ENCODE measurements around the gene APBA3.

The APBA3 gene

DNA sequence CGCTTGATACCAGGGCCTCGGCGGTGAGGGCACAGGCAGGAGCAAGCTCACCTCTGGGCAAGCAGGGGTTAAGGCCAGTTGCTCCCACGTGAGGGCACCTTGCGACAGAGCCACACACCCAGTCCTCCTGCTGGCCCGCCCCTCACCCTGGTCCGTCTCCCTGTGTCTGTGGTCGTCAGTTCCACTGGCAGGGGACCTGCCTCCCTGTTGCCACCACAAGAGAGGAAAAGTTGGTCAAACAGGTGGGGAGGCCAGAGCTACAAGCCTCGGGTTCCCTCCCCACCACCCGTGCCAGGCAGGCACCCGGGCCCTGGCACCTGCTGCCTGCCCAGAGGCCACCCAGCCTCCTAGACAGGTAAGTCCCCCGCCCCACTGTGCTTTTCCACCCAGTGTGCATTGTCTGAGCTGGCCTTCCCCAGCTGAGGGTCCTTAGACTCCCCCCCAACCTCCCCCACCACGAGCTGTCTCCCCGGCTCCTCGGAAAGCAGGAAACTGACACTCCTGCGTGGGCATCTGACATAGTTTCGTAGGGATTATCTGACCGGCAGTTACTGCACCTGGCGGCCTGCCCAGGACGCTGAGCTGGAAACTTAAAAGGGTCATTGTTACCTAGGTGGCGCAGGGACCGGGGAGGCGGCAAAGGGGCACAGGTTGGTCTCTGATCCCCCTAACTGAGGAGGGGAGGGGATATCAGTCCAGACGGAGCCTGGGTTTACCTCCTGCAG, 53.1 kb downstream of the APBA3 start, which contains the start of gene TJP3:
TSS of gene TJP3 (plus strand) at position 178 of the 725 bp plus-strand sequence. CDS start 20,049 bp downstream, outside the sequence.
- TF ChIP-seq ZNF274 (IDR thresholded peaks at IDR 0.05; ENCODE audit: low read depth, low read length) (no peak), SUZ12 (IDR thresholded peaks at IDR 0.05; ENCODE audit: extremely low read depth, insufficient read depth, insufficient read length) (no peak), YY1 (IDR thresholded peaks at IDR 0.05; ENCODE audit: insufficient read depth, insufficient read length) (no peak)
- DNase-seq (ENCODE audit: low read depth, low spot score): no peak
- H3K27me3 ChIP-seq (ENCODE audit: insufficient read depth, insufficient read length): peaks cover 17% of the 10 kb centered on the region
- H3K36me3 ChIP-seq (ENCODE audit: insufficient read depth, insufficient read length, low read length): no peaks in the 10 kb centered on the region
- H3K9ac ChIP-seq (ENCODE audit: insufficient read length, low read depth): peak within 1 kb of the TSS; percentile 42
- peak within 1 kb of the TSS; percentile 6 for H3K4me3 ChIP-seq (ENCODE audit: insufficient read length, low read depth)
- H3K9me3 ChIP-seq (ENCODE audit: insufficient read depth, low read length): no peaks in the 10 kb centered on the region
- peaks cover 18% of the 10 kb centered on the region for H3K4me1 ChIP-seq (ENCODE audit: insufficient read depth, insufficient read length)

DNA sequence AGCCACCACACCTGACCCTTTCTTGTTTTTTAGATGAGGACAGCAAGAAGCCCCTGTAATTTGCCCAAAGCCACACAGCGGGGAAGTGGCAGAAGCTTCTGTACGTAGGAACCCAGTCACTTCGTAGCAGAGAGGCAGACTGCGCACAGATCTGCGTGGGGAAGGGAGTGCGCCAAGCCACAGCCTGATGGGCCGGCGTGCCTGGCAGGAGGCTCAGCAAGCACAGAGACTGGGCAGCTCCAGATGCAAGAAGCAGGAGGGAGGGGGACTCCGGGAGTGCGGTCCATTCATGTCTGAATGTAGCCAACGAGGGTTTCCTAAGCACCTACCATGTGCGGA, 53.7 kb downstream of the APBA3 start:
- peak overlapping the region; percentile 42 for H3K9ac ChIP-seq (ENCODE audit: insufficient read length, low read depth)
- TF ChIP-seq YY1 (IDR thresholded peaks at IDR 0.05; ENCODE audit: insufficient read depth, insufficient read length) (no peak), ZNF274 (IDR thresholded peaks at IDR 0.05; ENCODE audit: low read depth, low read length) (no peak), SUZ12 (IDR thresholded peaks at IDR 0.05; ENCODE audit: extremely low read depth, insufficient read depth, insufficient read length) (no peak)
- DNase-seq (ENCODE audit: low read depth, low spot score): no peak

DNA sequence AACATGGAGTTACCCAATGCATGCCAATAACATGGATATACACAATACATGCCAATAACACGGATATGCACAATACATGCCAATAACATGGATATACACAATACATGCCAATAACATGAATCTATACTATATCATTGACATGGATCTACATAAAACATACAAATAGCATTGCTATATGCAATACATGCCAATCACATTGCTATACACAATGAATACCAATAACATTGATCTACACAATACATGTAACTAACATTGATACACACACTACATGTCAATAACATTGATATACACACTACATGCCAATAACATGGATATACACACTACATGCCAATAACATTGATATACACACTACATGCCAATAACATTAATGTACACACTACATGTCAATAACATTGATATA, 60.3 kb downstream of the APBA3 start:
- TF ChIP-seq YY1 (IDR thresholded peaks at IDR 0.05; ENCODE audit: insufficient read depth, insufficient read length): no peak
- TF ChIP-seq ZNF274 (IDR thresholded peaks at IDR 0.05; ENCODE audit: low read depth, low read length): no peak
- no peak for TF ChIP-seq SUZ12 (IDR thresholded peaks at IDR 0.05; ENCODE audit: extremely low read depth, insufficient read depth, insufficient read length)
- H3K9ac ChIP-seq (ENCODE audit: insufficient read length, low read depth): no peak overlapping the region
- no peaks in the 10 kb centered on the region for H3K9me3 ChIP-seq (ENCODE audit: insufficient read depth, low read length)
- peaks cover 21% of the 10 kb centered on the region for H3K4me1 ChIP-seq (ENCODE audit: insufficient read depth, insufficient read length)
- DNase-seq (ENCODE audit: low read depth, low spot score): no peak
- no peaks in the 10 kb centered on the region for H3K27me3 ChIP-seq (ENCODE audit: insufficient read depth, insufficient read length)
- H3K4me3 ChIP-seq (ENCODE audit: insufficient read length, low read depth): no peak overlapping the region
- H3K36me3 ChIP-seq (ENCODE audit: insufficient read depth, insufficient read length, low read length): peaks cover 19% of the 10 kb centered on the region

More for the DNA sequence above, 53.7 kb downstream of the APBA3 start:
- Histone ChIP-seq H3K9me3 (ENCODE audit: insufficient read depth, low read length) (no peaks in the 10 kb centered on the region), H3K27me3 (ENCODE audit: insufficient read depth, insufficient read length) (peaks cover 17% of the 10 kb centered on the region), H3K36me3 (ENCODE audit: insufficient read depth, insufficient read length, low read length) (no peaks in the 10 kb centered on the region), H3K4me3 (ENCODE audit: insufficient read length, low read depth) (no peak overlapping the region), H3K4me1 (ENCODE audit: insufficient read depth, insufficient read length) (peaks cover 18% of the 10 kb centered on the region)

Measured in NT2/D1 (cell line).